Ammon's horn (tissue), 1 donor: ENCODE measurements around the gene AKAP6.
"Not testable (repeated sequence)": the region's sequence is repeated elsewhere in the genome, so short reads cannot be mapped to it uniquely, and the experiment has no call there.

Experiments
- DNase-seq: peaks from one replicate; pipeline ENCODE4 v3.0.0-alpha.2; 2016; ENCODE audit warnings: low spot score

The AKAP6 gene

DNA sequence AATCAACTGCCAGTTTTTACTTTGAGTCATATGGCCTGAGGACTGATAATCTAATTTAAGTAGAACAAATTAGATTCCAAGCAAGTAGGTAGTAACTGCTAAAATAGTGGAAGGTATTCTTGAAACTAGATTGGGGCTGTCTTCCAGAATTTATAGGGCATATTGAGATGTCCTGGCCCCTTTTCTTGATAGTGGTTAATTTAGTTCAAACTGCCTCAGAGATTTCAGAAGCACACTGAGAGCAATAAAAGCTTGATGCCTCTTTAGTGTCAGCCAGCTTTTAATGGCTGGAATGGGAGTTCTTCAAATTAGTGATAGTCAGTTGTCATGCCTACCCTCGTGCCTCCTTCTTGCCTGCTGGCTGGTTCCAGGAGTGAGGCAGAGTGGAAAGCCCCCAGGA, 120.5 kb downstream of the AKAP6 start:
- no peak for DNase-seq

DNA sequence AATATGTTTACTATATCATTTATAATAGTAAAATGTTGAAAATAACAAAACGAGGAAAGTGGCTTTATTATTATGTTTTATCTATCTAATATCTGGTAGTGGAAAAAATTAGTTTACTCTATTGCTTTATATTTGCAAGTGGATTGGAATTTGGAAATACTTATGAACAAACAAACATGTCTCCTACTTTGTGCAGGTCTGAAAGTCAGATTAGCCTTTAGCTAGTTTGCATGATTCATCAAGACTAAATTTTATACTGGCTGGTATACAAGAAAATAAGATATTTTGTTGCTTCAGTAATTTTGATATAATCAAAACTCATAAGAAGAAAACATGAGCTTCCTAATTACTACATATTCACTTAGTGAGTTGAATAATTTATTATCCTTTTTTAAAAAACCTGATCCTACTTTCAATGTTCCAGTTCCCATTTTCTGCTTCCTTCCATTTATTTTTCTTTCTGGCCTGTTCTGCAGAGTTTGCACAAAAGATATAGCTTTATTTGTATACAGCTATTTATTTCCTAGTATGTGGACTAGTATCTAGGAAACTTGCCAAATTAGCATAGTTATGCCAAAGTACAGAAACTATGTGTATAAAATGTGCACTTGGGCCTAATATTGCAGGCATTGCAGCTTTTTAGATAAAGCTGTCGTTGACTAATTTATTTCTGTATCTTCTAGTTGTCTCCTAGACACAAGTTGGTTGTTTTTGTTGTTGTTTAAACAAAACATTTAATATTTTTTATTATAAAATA, 122.0 kb downstream of the AKAP6 start:
- DNase-seq: no peak

- DNase-seq: no peak
These were observed 125.0 kb downstream of the AKAP6 start for GRCh38 chr14:32453857-32454810.

DNA sequence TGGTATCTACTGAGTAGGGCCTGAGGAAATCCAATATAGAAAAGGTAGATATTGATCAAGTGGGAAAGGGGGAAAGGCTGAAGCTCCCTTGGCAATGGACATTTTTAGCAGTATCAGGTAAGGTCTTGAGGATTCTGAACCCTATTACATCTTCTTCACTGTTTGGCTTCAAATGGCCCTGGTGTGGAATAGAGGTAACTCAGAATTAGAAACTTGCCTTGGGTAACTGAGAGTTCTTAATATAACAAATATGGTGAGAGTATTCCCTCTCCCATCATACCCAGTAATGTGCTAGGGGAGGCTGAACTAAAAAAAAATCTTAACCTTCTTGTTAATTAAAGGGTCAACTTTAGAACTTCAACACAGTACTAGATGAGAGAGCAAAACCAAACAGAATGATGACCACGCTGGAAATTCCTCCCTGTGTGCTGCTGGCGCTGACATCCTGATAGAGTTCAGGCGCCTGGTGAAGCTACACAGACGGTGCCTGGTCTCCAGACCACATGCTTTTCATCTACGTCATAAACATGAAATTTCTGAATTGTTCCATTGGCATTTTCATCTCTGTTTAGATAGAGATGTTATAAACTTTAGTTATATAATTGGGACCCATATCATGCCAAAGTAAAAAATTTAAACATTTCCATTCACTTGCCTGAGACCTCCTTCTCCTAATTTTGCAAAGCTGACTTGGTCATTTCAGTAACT, 128.3 kb downstream of the AKAP6 start:
- DNase-seq: no peak

GRCh38 chr14:32458720-32459119, 129.6 kb downstream of the AKAP6 start:
- DNase-seq: no peak

DNA sequence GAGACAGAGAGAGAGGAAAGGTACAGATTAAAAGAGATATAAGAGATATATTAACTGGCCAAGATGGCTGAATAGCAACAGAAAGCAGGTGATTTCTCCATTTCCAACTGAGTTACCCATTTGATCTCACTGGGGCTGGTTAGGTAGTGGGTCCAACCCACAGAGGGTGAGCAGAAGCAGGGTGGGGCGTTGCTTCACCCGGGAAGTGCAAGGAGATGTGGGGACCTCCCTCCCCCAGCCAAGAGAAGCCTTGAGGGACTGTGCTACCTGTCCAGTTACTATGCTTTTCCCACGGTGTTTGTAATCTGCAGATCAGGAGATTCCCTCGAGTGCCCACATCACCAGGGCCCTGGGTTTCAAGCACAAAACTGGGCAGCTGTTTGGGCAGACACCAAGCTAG, 131.2 kb downstream of the AKAP6 start:
- no peak for DNase-seq

DNA sequence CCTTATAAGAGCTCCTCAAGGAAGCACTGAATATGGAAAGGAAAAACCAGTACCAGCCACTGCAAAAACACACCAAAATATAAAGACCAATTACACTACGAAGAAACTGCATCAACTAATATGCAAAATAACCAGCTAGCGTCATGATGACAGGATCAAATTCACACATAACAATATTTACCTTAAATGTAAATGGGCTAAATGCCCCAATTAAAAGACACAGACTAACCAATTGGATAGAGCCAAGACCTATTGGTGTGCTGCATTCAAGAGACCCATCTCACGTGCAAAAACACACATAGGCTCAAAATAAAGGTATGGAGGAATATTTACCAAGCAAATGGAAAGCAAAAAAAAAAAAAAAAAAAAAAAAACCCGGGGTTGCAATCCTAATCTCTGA, 133.5 kb downstream of the AKAP6 start:
- not testable (repeated sequence) for DNase-seq

DNA sequence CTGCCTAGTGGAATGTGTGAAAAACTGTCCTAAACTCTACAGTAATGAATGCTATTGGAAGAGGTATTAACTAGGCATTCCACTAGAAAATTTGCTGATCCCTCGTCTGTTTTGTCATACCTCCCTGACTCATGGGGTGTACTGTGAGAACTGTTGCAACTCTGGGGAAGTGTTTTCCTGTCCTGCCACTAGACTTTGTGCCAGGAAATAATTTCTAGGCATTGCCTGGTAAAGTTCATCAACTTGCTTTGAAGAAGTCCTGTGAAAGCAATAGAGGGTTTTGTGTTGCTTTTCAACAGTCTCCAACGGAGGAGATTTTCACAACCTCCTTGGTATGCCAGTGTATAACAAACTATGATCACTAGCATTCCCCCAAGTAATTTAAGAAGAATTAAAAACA, 139.9 kb downstream of the AKAP6 start:
- no peak for DNase-seq

- peak; percentile 69 for DNase-seq
These were observed 140.5 kb downstream of the AKAP6 start for GRCh38 chr14:32469388-32470160.

GRCh38 chr14:32470161-32470715, 141.1 kb downstream of the AKAP6 start:
- peak; percentile 56 for DNase-seq

- no peak for DNase-seq
These were observed 142.1 kb downstream of the AKAP6 start for GRCh38 chr14:32471181-32471580.

DNA sequence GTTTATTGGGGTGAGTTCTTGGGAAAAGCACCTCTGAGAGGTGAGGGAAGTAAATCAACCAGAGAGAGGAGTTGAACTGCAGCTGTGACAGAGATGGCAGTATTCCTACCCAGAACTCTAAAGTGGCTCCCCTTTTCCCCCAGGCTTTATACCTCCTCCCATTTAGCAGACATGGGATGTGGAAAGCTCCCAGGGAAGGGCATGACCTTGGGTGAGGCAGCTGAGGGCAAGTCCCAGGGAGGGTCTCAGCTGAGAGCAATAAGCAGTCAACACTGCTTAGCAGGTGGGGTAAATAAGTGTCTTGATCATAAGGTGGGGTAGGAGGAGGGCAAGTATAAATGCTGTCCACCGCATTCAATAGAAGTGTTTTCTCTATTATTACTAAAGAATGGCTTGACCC, 143.0 kb downstream of the AKAP6 start:
- DNase-seq: no peak

- DNase-seq: peak; percentile 93
These were observed 143.7 kb downstream of the AKAP6 start for GRCh38 chr14:32472512-32473463.

GRCh38 chr14:32473464-32473855, 144.4 kb downstream of the AKAP6 start:
- no peak for DNase-seq

- no peak for DNase-seq
These were observed 145.5 kb downstream of the AKAP6 start for GRCh38 chr14:32474478-32475195.

- no peak for DNase-seq
These were observed 147.4 kb downstream of the AKAP6 start for GRCh38 chr14:32476532-32476931.

GRCh38 chr14:32477396-32477795, 148.3 kb downstream of the AKAP6 start:
- no peak for DNase-seq

GRCh38 chr14:32478050-32478449, 149.0 kb downstream of the AKAP6 start:
- no peak for DNase-seq

GRCh38 chr14:32480337-32480736, 151.2 kb downstream of the AKAP6 start:
- DNase-seq: no peak

GRCh38 chr14:32481707-32482106, 152.6 kb downstream of the AKAP6 start:
- DNase-seq: no peak
